ENCODE results near the gene NUAK2.

Gene NUAK2

GRCh38 chr1:205287767-205288559 lies 33.6 kb downstream of the NUAK2 start:
- ChIA-PET POLR2A (interaction anchor here (1.4 kb wide), 1 partner anchor 22 kb away, joined by 3 read pairs; no protein-coding TSS in a partner anchor), CTCF (interaction anchor here (0.6 to 1.4 kb wide), 3 partner anchors 15 to 143 kb away, joined by 3 to 6 read pairs (median 3); no protein-coding TSS in a partner anchor)
- TF ChIP-seq NFRKB (IDR thresholded peaks at IDR 0.05): no peak
- no peak for TF ChIP-seq SP1 (IDR thresholded peaks at IDR 0.05)
- no peak for TF ChIP-seq FOXK2 (IDR thresholded peaks at IDR 0.05)
- no peak for TF ChIP-seq FOXA1 (IDR thresholded peaks at IDR 0.05)
- TF ChIP-seq BHLHE40 (IDR thresholded peaks at IDR 0.05; ENCODE audit: borderline replicate concordance): no peak
- TF ChIP-seq PKNOX1 (IDR thresholded peaks at IDR 0.05): no peak
- no peak for TF ChIP-seq L3MBTL2 (conservative IDR thresholded peaks at IDR 0.05)
- no peak for TF ChIP-seq ELF4 (IDR thresholded peaks at IDR 0.05)
- TF ChIP-seq CTBP1 (IDR thresholded peaks at IDR 0.05; ENCODE audit: borderline replicate concordance): no peak
- no peak for TF ChIP-seq ARNT (IDR thresholded peaks at IDR 0.05)
- no peak for TF ChIP-seq TARDBP (IDR thresholded peaks at IDR 0.05)
- no peak for TF ChIP-seq LEF1 (IDR thresholded peaks at IDR 0.05; ENCODE audit: borderline replicate concordance)
- no peak for TF ChIP-seq ZNF384 (IDR thresholded peaks at IDR 0.05)
- TF ChIP-seq SUZ12 (IDR thresholded peaks at IDR 0.05): no peak
- no peak for DNase-seq (ENCODE audit: extremely low spot score)

- ChIA-PET POLR2A (no interaction called here), CTCF (interaction anchor here (0.6 to 1.4 kb wide), 2 partner anchors 14 to 408 kb away, joined by 3 to 6 read pairs; no protein-coding TSS in a partner anchor)
- TF ChIP-seq FOXK2 (IDR thresholded peaks at IDR 0.05): no peak
- TF ChIP-seq PKNOX1 (IDR thresholded peaks at IDR 0.05): no peak
- TF ChIP-seq FOXA1 (IDR thresholded peaks at IDR 0.05): no peak
- TF ChIP-seq ZNF384 (IDR thresholded peaks at IDR 0.05): no peak
- no peak for TF ChIP-seq NFRKB (IDR thresholded peaks at IDR 0.05)
- TF ChIP-seq ARNT (IDR thresholded peaks at IDR 0.05): no peak
- no peak for TF ChIP-seq LEF1 (IDR thresholded peaks at IDR 0.05; ENCODE audit: borderline replicate concordance)
- TF ChIP-seq ELF4 (IDR thresholded peaks at IDR 0.05): no peak
- TF ChIP-seq TARDBP (IDR thresholded peaks at IDR 0.05): no peak
- TF ChIP-seq HDGF (IDR thresholded peaks at IDR 0.05; ENCODE audit: borderline replicate concordance): no peak
- no peak for DNase-seq (ENCODE audit: extremely low spot score)
Observed at GRCh38 chr1:205287076-205287475, 34.5 kb downstream of the NUAK2 start.

GRCh38 chr1:205286335-205286950 lies 35.1 kb downstream of the NUAK2 start:
- no peak for DNase-seq (ENCODE audit: extremely low spot score)
- no peak for TF ChIP-seq SP1 (IDR thresholded peaks at IDR 0.05)
- no peak for TF ChIP-seq BHLHE40 (IDR thresholded peaks at IDR 0.05; ENCODE audit: borderline replicate concordance)
- TF ChIP-seq ELF4 (IDR thresholded peaks at IDR 0.05): no peak
- POLR2A ChIA-PET: no interaction called here
- CTCF ChIA-PET: no interaction called here

GRCh38 chr1:205285381-205286101 lies 36.0 kb downstream of the NUAK2 start:
- ChIA-PET CTCF (interaction anchor here (1.5 to 1.9 kb wide), 2 partner anchors 12 to 40 kb away, joined by 8 to 10 read pairs; no protein-coding TSS in a partner anchor), POLR2A (no interaction called here)
- no peak for DNase-seq (ENCODE audit: extremely low spot score)

More at GRCh38 chr1:205285381-205286101, 36.0 kb downstream of the NUAK2 start:
- no peak for TF ChIP-seq NFRKB (IDR thresholded peaks at IDR 0.05)
- TF ChIP-seq CTBP1 (IDR thresholded peaks at IDR 0.05; ENCODE audit: borderline replicate concordance): no peak
- TF ChIP-seq SUZ12 (IDR thresholded peaks at IDR 0.05): no peak
- no peak for TF ChIP-seq PKNOX1 (IDR thresholded peaks at IDR 0.05)
- TF ChIP-seq TARDBP (IDR thresholded peaks at IDR 0.05): no peak
- no peak for TF ChIP-seq HDGF (IDR thresholded peaks at IDR 0.05; ENCODE audit: borderline replicate concordance)
- no peak for TF ChIP-seq ARNT (IDR thresholded peaks at IDR 0.05)
- no peak for TF ChIP-seq FOXK2 (IDR thresholded peaks at IDR 0.05)
- TF ChIP-seq LEF1 (IDR thresholded peaks at IDR 0.05; ENCODE audit: borderline replicate concordance): no peak
- TF ChIP-seq L3MBTL2 (conservative IDR thresholded peaks at IDR 0.05): no peak
- no peak for TF ChIP-seq SP1 (IDR thresholded peaks at IDR 0.05)
- TF ChIP-seq ZNF384 (IDR thresholded peaks at IDR 0.05): no peak
- no peak for TF ChIP-seq FOXA1 (IDR thresholded peaks at IDR 0.05)

Data from HEK293T (cell line).